IPS-18c (cell line): ENCODE data around the gene NCKAP5.

ENCODE experiments used
- H3K4me3 ChIP-seq: 2 replicates; pipeline ENCODE4 v1.7.0; 2013; ENCODE audit warnings: low read depth, mild to moderate bottlenecking, low read length, moderate library complexity; ENCODE audit not compliant: insufficient read depth
- H3K9me3 ChIP-seq: one replicate; pipeline ENCODE4 v1.6.1; 2013; ENCODE audit warnings: mild to moderate bottlenecking, low read length, moderate library complexity; ENCODE audit not compliant: control insufficient read depth, insufficient read depth

The NCKAP5 gene

DNA sequence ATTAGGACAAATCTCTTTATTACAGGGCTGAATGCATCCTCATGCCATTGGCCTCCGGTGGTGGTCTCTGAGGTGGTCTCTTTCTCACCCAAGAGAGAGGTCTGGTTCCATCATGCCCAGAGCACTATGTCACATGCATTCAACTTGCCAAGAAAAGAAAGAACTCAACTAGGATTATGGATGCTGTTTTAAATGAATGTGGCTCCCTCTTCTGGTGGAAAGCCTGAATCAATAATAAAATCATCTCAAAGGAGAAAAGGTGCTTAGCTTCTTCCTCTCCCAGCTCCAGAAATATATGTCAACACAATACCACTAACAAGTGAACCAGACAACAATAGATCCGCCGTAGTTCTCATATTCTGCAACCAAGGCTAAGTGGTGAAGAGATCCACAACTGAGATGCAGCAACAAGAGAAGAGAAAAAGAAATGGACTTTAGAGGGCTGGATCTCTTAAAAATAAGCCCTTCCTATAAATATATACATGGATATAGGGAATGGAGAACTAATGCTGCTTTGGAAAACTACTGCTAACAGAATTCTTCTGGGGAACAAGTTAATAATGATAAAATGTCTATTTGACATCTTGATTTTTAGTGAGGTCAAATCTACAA lies 396.8 kb downstream of the NCKAP5 start:
- Histone ChIP-seq H3K9me3 (no peaks in the 10 kb centered on the region), H3K4me3 (no peak overlapping the region)

DNA sequence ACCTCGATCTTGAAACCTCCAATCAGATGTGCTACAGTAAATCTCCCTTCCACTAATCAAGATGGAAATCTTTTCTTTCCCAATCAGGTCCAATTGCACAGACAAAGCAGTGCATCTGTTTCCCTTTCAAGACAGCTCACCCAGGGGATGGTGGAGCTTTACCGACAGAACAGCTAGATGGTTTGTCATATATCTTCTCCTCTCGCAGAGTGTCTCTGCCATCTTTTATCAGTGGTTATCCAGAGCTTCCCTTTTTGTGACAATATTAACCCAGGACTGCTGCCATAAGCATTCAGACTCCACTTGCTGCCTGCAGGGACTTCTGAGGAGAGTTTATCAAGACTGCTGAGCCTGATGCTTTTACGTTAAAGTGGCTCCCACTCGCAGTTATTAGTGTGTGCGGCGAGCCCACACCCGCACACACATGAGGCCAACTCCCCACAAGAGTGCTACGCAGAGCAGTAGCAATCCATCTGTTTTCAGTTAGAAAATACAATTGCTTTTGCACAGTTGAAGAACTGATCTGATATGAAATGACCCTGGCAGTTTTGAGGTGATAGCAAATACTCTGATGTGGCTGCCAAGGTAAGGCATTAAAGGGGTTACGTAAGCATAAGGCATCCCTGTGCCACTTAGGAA lies 398.9 kb downstream of the NCKAP5 start:
- H3K9me3 ChIP-seq = no peaks in the 10 kb centered on the region
- no peak overlapping the region for H3K4me3 ChIP-seq

GRCh38 chr2:133167990-133168389 lies 400.3 kb downstream of the NCKAP5 start:
- Histone ChIP-seq H3K9me3 (no peaks in the 10 kb centered on the region), H3K4me3 (no peak overlapping the region)

DNA sequence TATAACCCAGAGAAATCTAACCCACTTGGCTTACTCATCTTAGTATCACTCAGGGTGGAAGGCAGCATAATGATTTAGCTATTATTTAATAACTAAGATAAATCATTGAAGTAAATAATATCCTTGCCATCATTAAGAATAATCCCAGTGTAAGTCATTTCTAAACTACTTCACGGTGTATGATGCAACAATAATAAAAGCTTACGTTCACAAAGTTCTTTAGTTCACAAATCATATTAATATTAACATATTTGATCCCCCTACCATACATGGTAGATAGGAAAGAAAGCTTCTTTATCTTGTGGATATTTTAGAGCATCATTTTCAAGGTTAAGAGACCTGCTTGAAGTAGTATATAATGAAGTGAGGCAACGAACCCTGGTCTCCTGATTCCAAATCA lies 401.0 kb downstream of the NCKAP5 start:
- Histone ChIP-seq H3K4me3 (no peak overlapping the region), H3K9me3 (no peaks in the 10 kb centered on the region)

DNA sequence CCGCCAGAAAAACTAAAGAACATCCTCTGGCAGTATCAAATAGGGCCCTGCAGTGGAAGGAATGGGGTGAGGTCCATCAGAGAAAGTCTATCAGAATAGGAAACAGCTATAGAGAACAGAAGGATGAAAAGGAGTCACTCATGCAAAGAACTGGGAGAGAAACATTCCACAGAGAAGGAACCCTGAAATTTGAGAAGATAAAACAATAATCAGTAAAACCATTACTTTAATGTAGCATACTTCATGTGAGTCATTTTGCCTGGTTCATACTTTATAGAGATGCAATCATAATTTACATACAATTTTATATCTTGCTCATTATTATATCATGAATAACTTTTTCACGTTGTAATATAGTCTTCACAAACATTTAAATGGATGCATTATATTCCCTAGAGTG lies 402.2 kb downstream of the NCKAP5 start:
- H3K4me3 ChIP-seq = no peak overlapping the region
- no peaks in the 10 kb centered on the region for H3K9me3 ChIP-seq

GRCh38 chr2:133163111-133163510 lies 405.2 kb downstream of the NCKAP5 start:
- H3K4me3 ChIP-seq = no peak overlapping the region

DNA sequence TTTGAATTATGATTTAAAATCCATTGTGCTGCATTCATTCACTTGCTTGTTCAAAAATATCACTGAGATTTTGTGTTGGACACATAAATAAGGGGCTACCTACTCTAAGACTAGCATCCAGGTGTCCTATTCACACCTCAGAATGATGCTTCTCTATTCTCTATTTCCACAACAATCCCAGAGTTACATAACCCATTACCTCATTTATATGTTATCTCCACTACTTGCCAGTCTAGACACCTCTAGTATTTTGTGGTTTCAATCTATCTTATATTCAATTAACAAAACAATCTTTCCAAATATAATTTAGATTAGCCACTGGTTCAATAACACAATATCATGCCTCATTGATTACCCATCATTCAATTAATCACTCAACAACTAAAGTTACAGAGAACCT lies 409.8 kb downstream of the NCKAP5 start:
- Histone ChIP-seq H3K9me3 (no peaks in the 10 kb centered on the region), H3K4me3 (no peak overlapping the region)

More at GRCh38 chr2:133163111-133163510, 405.2 kb downstream of the NCKAP5 start:
- H3K9me3 ChIP-seq = no peaks in the 10 kb centered on the region

DNA sequence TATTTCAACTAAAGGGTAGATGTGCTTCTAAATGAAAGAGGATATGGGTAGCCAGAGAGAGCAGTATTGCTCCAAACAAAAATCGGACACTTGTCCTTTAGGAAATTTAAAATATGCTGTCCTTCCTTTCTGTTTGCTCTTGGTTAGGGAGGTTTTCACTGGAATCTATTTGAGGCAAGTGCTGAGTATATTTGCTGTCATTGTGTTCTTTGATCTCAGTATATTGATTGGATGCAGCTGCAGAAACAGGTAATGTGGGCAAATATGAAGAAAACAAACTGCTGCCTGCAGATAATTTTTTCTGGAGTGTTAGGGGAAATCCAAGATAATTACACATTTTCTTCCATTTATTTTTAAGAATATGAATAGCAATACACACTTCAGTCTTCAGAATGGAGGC lies 410.2 kb downstream of the NCKAP5 start:
- Histone ChIP-seq H3K9me3 (no peaks in the 10 kb centered on the region), H3K4me3 (no peak overlapping the region)

DNA sequence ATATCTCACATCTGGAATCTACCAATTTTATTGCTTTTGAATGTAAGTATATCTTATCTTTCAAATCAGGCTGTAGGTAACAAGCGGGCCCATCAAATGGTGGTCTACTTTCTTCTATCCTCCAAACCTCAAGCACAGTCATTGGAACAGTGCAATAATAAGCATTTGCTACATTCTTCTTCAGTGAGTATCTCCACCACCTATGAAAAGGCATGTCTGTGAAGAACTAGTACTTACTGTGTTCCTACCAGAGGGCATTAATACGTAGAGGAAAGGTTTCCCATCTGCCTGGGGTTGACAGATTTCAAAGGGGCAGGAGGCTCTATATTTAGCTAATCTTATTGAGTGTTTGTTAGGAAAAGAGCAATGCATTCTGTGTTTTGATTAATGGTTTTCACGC lies 411.1 kb downstream of the NCKAP5 start:
- H3K4me3 ChIP-seq = no peak overlapping the region
- no peaks in the 10 kb centered on the region for H3K9me3 ChIP-seq

- Histone ChIP-seq H3K4me3 (no peak overlapping the region), H3K9me3 (no peaks in the 10 kb centered on the region)
These were observed 415.5 kb downstream of the NCKAP5 start for GRCh38 chr2:133152801-133153200.

- Histone ChIP-seq H3K9me3 (no peaks in the 10 kb centered on the region), H3K4me3 (no peak overlapping the region)
These were observed 420.1 kb downstream of the NCKAP5 start for GRCh38 chr2:133148187-133148586.

GRCh38 chr2:133146893-133147292 lies 421.4 kb downstream of the NCKAP5 start:
- Histone ChIP-seq H3K4me3 (no peak overlapping the region), H3K9me3 (no peaks in the 10 kb centered on the region)

GRCh38 chr2:133143645-133144044 lies 424.6 kb downstream of the NCKAP5 start:
- Histone ChIP-seq H3K4me3 (no peak overlapping the region), H3K9me3 (no peaks in the 10 kb centered on the region)

DNA sequence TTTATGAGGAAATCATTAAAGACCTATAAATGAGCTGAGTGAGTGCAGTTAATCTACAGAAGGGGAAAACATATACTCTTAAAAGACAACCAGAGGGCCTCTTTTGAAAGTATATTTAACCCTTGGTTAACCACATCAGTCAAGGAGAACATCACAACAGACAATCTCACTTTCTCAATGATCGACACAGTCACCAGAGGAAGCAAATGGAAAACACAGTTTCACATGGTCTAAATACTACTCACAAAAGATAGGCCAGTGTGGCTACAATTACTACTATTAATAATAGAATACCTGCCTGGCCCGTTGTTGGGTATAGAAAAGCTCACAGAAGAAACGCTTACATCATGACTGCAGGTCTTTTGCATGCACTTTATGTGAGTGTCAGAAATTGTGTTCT lies 426.2 kb downstream of the NCKAP5 start:
- Histone ChIP-seq H3K9me3 (no peaks in the 10 kb centered on the region), H3K4me3 (no peak overlapping the region)

DNA sequence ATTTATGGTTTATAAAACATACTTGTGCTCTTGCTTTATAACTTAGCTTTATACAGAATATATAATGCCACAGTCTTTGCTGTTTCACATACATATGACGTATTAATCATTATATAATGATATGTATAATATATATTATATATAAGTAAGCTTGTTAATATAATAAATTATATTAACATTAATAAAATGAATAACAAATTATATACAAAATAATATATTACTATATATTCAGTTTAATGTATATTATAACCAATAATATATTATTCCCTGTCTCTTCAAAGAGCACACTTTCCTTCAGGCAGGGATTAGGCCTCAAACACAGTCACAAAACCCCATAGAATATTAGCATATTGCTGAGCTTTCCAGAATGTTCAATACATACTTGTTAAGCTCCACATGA lies 427.6 kb downstream of the NCKAP5 start:
- H3K9me3 ChIP-seq = no peaks in the 10 kb centered on the region
- H3K4me3 ChIP-seq = no peak overlapping the region

DNA sequence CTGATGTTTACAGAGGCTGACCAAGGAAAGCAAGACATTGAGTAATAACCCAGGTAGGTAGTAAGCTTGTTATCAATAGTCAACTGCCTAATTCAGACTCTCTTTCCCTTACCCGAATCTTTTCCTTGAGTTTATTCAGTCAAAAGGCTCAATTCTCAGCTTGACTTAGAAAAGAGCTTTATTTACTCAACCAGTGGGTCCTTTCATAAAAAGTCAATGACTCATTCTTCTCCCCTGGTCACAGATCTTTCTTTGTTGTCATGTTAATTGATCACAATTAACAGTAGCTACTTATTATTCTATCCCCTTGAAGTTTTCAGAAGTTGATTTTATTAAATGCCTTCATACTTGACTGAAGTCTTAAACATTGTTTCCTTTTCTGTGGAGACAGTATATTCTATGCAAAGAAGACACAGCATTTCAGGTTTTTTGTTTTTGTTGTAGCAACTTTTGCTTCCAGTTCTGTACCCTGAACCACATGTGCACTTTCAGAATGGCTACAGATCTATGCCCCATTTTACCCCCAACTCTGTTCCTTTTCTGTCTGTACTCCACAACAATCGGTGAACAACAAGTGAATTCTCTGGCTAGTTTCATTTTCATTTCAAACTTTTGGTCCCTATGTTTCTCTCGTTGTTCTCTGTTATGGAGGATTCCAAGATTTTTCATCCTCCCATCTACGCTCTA lies 428.3 kb downstream of the NCKAP5 start:
- Histone ChIP-seq H3K9me3 (no peaks in the 10 kb centered on the region), H3K4me3 (no peak overlapping the region)

DNA sequence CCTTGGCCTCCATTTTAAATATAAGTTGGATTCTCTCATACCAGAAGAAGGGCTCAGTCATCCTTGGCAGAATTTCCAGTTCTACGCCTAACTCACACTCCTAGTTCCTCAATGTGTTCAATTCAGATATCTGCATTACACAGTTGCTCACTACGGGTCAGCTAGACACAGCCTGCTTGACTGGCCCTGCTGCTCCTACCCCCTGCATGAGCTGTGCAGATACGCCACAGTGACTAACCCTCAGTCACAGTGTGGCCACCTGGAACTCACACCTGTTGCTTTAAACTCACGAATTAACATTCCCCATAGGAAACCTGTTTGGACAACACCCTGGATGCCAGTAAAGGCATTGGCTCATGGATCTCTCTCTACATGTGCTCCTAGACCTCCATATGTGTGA lies 429.6 kb downstream of the NCKAP5 start:
- Histone ChIP-seq H3K9me3 (no peaks in the 10 kb centered on the region), H3K4me3 (no peak overlapping the region)

DNA sequence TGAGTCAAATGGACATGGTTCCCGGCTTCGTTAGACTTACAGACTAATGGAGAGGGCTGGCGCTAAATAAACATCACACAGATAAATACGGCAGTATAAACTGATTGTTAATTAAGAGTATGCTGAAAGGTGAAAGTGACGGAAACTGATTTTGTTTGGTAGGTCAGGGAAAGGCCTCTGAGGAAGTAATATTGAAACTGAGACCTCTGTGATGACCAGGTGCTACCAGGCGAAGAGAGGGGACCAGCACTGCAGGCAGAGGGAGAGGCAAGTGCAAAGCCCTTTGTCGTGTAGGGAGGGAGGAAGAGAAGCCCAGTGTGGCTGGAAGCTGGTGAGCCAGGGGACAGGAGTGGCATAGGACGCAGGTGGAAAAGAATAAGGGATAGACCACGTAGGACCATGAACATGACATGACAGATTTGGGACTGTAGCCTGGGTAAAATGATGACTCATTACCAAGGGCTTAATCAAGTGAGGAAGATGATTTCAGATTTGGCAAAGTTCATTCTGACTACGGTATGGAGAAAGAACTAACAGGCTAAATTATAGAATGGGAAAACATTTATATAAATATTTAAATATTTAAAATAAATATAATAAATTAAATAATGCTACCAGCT lies 433.1 kb downstream of the NCKAP5 start:
- Histone ChIP-seq H3K9me3 (no peaks in the 10 kb centered on the region), H3K4me3 (no peak overlapping the region)
